OCI-LY1 (cell line): Measurements from ENCODE around the gene OR6B2.

Experiments
- EZH2 ChIP-seq: fragments of 200-600 bp; sonication (generic), shearing (Covaris generic); IDR thresholded peaks from 2 replicates; pipeline ENCODE4 v1.8.0; 2017; ENCODE audit warnings: borderline replicate concordance, mixed run types, mild to moderate bottlenecking, antibody characterized with exemption, low read length, moderate library complexity, mixed read lengths
- TF ChIP-seq, protein P1 (sequence below): fragments of 200-600 bp; sonication (generic), shearing (Covaris generic); IDR thresholded peaks from 2 replicates; pipeline ENCODE4 v1.5.1; 2017; ENCODE audit warnings: mild to moderate bottlenecking, antibody characterized with exemption, low read length, moderate library complexity, mixed read lengths

DNA sequence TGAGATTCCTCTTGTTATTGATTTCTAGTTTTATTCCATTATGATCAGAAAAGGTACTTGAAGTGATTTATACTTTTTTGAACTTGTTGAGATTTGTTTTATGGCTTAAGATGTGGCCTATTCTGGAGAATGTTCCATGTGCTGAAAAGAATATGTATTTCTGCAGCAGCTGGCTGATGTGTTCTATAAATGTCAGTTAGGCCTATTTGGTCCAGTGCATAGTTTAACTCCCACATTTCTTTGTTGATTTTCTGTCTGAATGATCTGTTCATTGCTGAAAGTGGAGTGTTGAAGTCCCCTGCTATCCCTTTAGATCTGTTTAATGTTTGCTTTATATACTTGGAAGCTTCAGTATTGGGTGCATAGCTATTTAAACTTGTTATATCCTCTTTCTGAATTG is 7.1 kb upstream of the OR6B2 start:
- TF ChIP-seq, protein P1, sequence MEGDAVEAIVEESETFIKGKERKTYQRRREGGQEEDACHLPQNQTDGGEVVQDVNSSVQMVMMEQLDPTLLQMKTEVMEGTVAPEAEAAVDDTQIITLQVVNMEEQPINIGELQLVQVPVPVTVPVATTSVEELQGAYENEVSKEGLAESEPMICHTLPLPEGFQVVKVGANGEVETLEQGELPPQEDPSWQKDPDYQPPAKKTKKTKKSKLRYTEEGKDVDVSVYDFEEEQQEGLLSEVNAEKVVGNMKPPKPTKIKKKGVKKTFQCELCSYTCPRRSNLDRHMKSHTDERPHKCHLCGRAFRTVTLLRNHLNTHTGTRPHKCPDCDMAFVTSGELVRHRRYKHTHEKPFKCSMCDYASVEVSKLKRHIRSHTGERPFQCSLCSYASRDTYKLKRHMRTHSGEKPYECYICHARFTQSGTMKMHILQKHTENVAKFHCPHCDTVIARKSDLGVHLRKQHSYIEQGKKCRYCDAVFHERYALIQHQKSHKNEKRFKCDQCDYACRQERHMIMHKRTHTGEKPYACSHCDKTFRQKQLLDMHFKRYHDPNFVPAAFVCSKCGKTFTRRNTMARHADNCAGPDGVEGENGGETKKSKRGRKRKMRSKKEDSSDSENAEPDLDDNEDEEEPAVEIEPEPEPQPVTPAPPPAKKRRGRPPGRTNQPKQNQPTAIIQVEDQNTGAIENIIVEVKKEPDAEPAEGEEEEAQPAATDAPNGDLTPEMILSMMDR: no peak
- no peak for TF ChIP-seq EZH2
